Neural progenitor cell (in vitro differentiated cells): Measurements from ENCODE around the gene IGFBP6. TPM values are rescaled to one million over a fixed set of nuclear protein-coding genes. Genes with fewer than 3 reads are reported as not detected.

Source experiments
- DNase-seq: peaks from one replicate; pipeline ENCODE4 v3.0.0-alpha.2; 2016; ENCODE audit warnings: low spot score
- H2AFZ ChIP-seq: fragments of 200-600 bp; sonication (generic); replicated peaks from 2 replicates; pipeline ENCODE4 v1.6.1; 2016; ENCODE audit warnings: antibody characterized with exemption
- H3F3A ChIP-seq: fragments of 200-600 bp; sonication (generic); 2 replicates; pipeline ENCODE4 v1.6.1; 2016; ENCODE audit warnings: antibody characterized with exemption, low read depth
- H3K27ac ChIP-seq: fragments of 200-600 bp; sonication (generic); 2 replicates; pipeline ENCODE4 v1.5.1; 2016; ENCODE audit warnings: mild to moderate bottlenecking
- H3K27me3 ChIP-seq: fragments of 200-600 bp; sonication (generic); 2 replicates; pipeline ENCODE4 v1.6.1; 2016; ENCODE audit warnings: mild to moderate bottlenecking, moderate library complexity
- H3K36me3 ChIP-seq: fragments of 200-600 bp; sonication (generic); 2 replicates; pipeline ENCODE4 v1.5.1; 2016
- H3K4me1 ChIP-seq: fragments of 200-600 bp; sonication (generic); 2 replicates; pipeline ENCODE4 v1.6.1; 2016; ENCODE audit warnings: mixed run types
- H3K4me2 ChIP-seq: fragments of 200-600 bp; sonication (generic); 2 replicates; pipeline ENCODE4 v1.6.1; 2016
- H3K4me3 ChIP-seq: fragments of 200-600 bp; sonication (generic); 2 replicates; pipeline ENCODE4 v1.5.1; 2016
- H3K79me2 ChIP-seq: fragments of 200-600 bp; sonication (generic); 2 replicates; pipeline ENCODE4 v1.6.1; 2016; ENCODE audit warnings: low read depth
- H3K9ac ChIP-seq: fragments of 200-600 bp; sonication (generic); 2 replicates; pipeline ENCODE4 v1.6.1; 2016
- H3K9me3 ChIP-seq: fragments of 200-600 bp; sonication (generic); 2 replicates; pipeline ENCODE4 v1.5.1; 2016; ENCODE audit warnings: low read depth
- H4K20me1 ChIP-seq: fragments of 200-600 bp; sonication (generic); 2 replicates; pipeline ENCODE4 v1.6.1; 2016; ENCODE audit warnings: low read depth
- H3K27ac Mint-ChIP-seq: 3 replicates; pipeline ENCODE4 v1.8.0; 2021; ENCODE audit warnings: mixed read lengths
- H3K27me3 Mint-ChIP-seq: 2 replicates; pipeline ENCODE4 v1.8.0; 2022; ENCODE audit warnings: low read depth, mild to moderate bottlenecking, inconsistent platforms, moderate library complexity, mixed read lengths; ENCODE audit not compliant: insufficient read depth
- H3K36me3 Mint-ChIP-seq: 3 replicates; pipeline ENCODE4 v1.8.0; 2021; ENCODE audit warnings: mixed read lengths
- H3K4me1 Mint-ChIP-seq: 3 replicates; pipeline ENCODE4 v1.8.0; 2021; ENCODE audit warnings: mixed read lengths
- H3K4me3 Mint-ChIP-seq: 3 replicates; pipeline ENCODE4 v1.8.0; 2021; ENCODE audit warnings: mild to moderate bottlenecking, moderate library complexity, mixed read lengths
- H3K9me3 Mint-ChIP-seq: 3 replicates; pipeline ENCODE4 v1.8.0; 2020; ENCODE audit warnings: mixed read lengths
- CTCF ChIP-seq: fragments of 200-600 bp; sonication (generic); IDR thresholded peaks from 2 replicates; pipeline ENCODE4 v1.5.1; 2017; ENCODE audit warnings: antibody characterized with exemption, mild to moderate bottlenecking
- EZH2 ChIP-seq: fragments of 200-600 bp; sonication (generic); IDR thresholded peaks from 2 replicates; pipeline ENCODE4 v1.6.1; 2017; ENCODE audit warnings: antibody characterized with exemption, mild to moderate bottlenecking, moderate library complexity
- EZH2phosphoT487 ChIP-seq: fragments of 200-600 bp; sonication (generic); IDR thresholded peaks from 2 replicates; pipeline ENCODE4 v1.6.1; 2017; ENCODE audit warnings: antibody characterized with exemption
- total RNA-seq: library from RNA; depleted of rRNA; stranded (reverse); fragments of >200 nt; gene quantifications from 2 replicates; pipeline ENCODE4 v1.2.3, GENCODE V29; 2015; ENCODE audit warnings: low replicate concordance

IGFBP6 gene
- total RNA-seq, 1 donor from 2014 or later: 2.6 TPM

DNA sequence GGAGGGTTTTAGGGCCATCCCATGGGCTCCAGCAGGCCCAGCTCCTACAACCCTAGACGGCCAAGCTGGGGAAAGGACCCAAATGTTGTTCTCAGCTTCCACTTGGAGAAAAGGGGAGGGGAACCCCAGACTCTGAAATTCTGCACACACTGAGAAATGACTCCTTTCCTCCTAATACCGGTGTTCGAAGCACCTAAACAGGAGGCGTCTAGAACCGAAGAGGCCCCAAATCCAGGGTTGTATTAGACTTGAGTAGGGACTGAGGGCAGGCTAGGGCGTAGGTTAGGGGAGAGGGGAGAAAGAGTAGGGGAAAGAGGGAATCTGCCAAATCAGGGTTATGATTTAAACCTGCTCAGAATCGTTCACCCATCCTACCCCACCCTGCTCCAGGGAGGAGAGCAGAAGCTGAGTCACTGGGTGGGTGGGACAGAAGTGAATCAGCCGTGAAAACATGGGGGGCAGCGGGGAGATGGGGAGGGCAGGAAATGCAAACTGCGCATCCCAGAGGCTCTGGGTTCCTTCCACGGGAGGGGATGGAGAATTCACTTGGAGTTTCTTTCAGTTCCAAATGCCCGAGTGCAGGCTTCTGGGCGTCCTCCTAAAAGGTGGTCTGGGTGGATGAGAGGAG, 1.0 kb downstream of the IGFBP6 start:
- no peak overlapping the region for H3K27ac ChIP-seq
- no peaks in the 10 kb centered on the region for H4K20me1 ChIP-seq
- no peak for TF ChIP-seq EZH2phosphoT487
- TF ChIP-seq CTCF: no peak
- no peak for TF ChIP-seq EZH2
- no peaks in the 10 kb centered on the region for H3K9me3 ChIP-seq
- H2AFZ ChIP-seq: peak overlapping the region; percentile 70
- no peaks in the 10 kb centered on the region for H3K36me3 ChIP-seq
- H3K4me3 Mint-ChIP-seq: peak overlapping the region; percentile 82
- H3K4me2 ChIP-seq: peak overlapping the region; percentile 88
- peaks cover 13% of the 10 kb centered on the region for H3F3A ChIP-seq
- H3K9ac ChIP-seq: no peak overlapping the region
- H3K4me1 Mint-ChIP-seq: peaks cover 47% of the 10 kb centered on the region
- H3K27me3 Mint-ChIP-seq: peaks cover 47% of the 10 kb centered on the region
- peak overlapping the region; percentile 72 for H3K4me3 ChIP-seq
- H3K4me1 ChIP-seq: peaks cover 21% of the 10 kb centered on the region
- no peaks in the 10 kb centered on the region for H3K9me3 Mint-ChIP-seq
- DNase-seq: no peak
- no peaks in the 10 kb centered on the region for H3K36me3 Mint-ChIP-seq
- H3K27me3 ChIP-seq: peaks cover 43% of the 10 kb centered on the region
- no peak overlapping the region for H3K27ac Mint-ChIP-seq
- H3K79me2 ChIP-seq: no peaks in the 10 kb centered on the region

GRCh38 chr12:53099071-53099882, 1.8 kb downstream of the IGFBP6 start:
- Mint-ChIP-seq H3K27me3 (peaks cover 44% of the 10 kb centered on the region), H3K27ac (no peak overlapping the region), H3K36me3 (no peaks in the 10 kb centered on the region), H3K9me3 (no peaks in the 10 kb centered on the region), H3K4me3 (peak overlapping the region; percentile 82), H3K4me1 (peaks cover 53% of the 10 kb centered on the region)
- H3K4me1 ChIP-seq: peaks cover 21% of the 10 kb centered on the region
- no peak overlapping the region for H3K27ac ChIP-seq
- DNase-seq: peak; percentile 84
- TF ChIP-seq EZH2phosphoT487 (no peak), CTCF (peak; percentile 97)
- H2AFZ ChIP-seq: no peak overlapping the region
- no peak overlapping the region for H3K4me2 ChIP-seq
- peaks cover 43% of the 10 kb centered on the region for H3K27me3 ChIP-seq
- H3K9ac ChIP-seq: no peak overlapping the region
- peaks cover 13% of the 10 kb centered on the region for H3F3A ChIP-seq
- H3K36me3 ChIP-seq: no peaks in the 10 kb centered on the region
- no peak overlapping the region for H3K4me3 ChIP-seq
- no peaks in the 10 kb centered on the region for H3K9me3 ChIP-seq
- H3K79me2 ChIP-seq: no peaks in the 10 kb centered on the region
- H4K20me1 ChIP-seq: no peaks in the 10 kb centered on the region

- Histone ChIP-seq H3K36me3 (no peaks in the 10 kb centered on the region), H3K79me2 (no peaks in the 10 kb centered on the region), H3K9me3 (no peaks in the 10 kb centered on the region), H3K27ac (no peak overlapping the region), H3K4me1 (peaks cover 21% of the 10 kb centered on the region), H2AFZ (no peak overlapping the region), H4K20me1 (no peaks in the 10 kb centered on the region), H3K27me3 (peaks cover 38% of the 10 kb centered on the region), H3F3A (peaks cover 13% of the 10 kb centered on the region), H3K4me3 (no peak overlapping the region), H3K4me2 (no peak overlapping the region), H3K9ac (no peak overlapping the region)
- no peaks in the 10 kb centered on the region for H3K9me3 Mint-ChIP-seq
- peak overlapping the region; percentile 48 for H3K4me3 Mint-ChIP-seq
- H3K27ac Mint-ChIP-seq: no peak overlapping the region
- no peaks in the 10 kb centered on the region for H3K36me3 Mint-ChIP-seq
- H3K27me3 Mint-ChIP-seq: peaks cover 38% of the 10 kb centered on the region
- DNase-seq: no peak
- TF ChIP-seq EZH2phosphoT487: no peak
- TF ChIP-seq CTCF: no peak
- no peak for TF ChIP-seq EZH2
- peaks cover 57% of the 10 kb centered on the region for H3K4me1 Mint-ChIP-seq
Observed at GRCh38 chr12:53100466-53101151, 3.1 kb downstream of the IGFBP6 start.
